ENCODE measurements around the gene MED9.

DNA sequence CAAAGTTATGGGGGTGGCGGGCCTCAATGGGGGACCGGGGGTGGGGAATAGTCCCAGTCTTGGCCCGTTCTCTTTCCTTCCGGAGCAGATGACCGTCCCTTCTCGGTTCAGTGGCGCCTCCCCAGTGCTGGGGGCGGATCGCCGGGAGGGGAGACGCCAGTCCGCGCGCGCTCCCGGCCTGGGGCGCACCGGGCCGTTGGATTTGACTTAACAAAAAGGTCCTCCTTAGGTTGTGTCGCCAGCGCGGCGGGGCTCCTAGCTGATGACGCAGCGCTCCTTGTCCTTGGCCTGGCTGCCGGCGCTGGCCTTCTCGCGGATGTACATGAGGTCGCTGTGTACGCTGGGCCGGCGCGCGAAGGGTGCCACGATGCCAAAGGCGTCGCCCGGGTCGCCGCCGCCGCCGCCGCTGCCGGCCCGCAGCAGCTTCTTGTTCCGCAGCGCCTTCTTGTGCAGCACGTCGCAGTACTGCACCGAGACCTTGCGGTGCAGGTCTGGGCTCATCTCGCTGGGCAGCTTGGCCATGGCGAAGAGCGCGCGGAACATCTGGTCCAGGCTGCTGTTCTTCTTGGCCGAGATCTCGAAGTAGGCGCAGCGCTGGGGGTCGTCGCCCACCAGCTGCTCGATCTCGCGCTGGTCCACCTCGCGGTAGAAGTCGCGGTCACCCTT is 18.2 kb downstream of the MED9 start:
- TF ChIP-seq CTCF (IDR thresholded peaks at IDR 0.05; ENCODE audit: insufficient read depth, low read length, poor library complexity, severe bottlenecking) = no peak
- TF ChIP-seq EZH2phosphoT487 (conservative IDR thresholded peaks at IDR 0.05; ENCODE audit: low read length) = no peak

Measured in SU-DHL-6 (cell line).